DND-41 (cell line): ENCODE results near the gene SLC12A4.

Experiments
- EZH2 ChIP-seq: IDR thresholded peaks from 3 replicates; pipeline ENCODE4 v1.6.1; 2012; ENCODE audit warnings: borderline replicate concordance, low read depth, mild to moderate bottlenecking, moderate library complexity, low read length, inconsistent platforms; ENCODE audit not compliant: severe bottlenecking
- TF ChIP-seq, protein P1 (sequence below): IDR thresholded peaks from 2 replicates; pipeline ENCODE4 v1.5.1; 2012; ENCODE audit warnings: borderline replicate concordance, low read length, moderate library complexity, mild to moderate bottlenecking; ENCODE audit not compliant: poor library complexity, severe bottlenecking; ENCODE audit errors: extremely low read depth

GRCh38 chr16:67897231-67897630, 71.2 kb downstream of the SLC12A4 start:
- no peak for TF ChIP-seq EZH2
- TF ChIP-seq, protein P1, sequence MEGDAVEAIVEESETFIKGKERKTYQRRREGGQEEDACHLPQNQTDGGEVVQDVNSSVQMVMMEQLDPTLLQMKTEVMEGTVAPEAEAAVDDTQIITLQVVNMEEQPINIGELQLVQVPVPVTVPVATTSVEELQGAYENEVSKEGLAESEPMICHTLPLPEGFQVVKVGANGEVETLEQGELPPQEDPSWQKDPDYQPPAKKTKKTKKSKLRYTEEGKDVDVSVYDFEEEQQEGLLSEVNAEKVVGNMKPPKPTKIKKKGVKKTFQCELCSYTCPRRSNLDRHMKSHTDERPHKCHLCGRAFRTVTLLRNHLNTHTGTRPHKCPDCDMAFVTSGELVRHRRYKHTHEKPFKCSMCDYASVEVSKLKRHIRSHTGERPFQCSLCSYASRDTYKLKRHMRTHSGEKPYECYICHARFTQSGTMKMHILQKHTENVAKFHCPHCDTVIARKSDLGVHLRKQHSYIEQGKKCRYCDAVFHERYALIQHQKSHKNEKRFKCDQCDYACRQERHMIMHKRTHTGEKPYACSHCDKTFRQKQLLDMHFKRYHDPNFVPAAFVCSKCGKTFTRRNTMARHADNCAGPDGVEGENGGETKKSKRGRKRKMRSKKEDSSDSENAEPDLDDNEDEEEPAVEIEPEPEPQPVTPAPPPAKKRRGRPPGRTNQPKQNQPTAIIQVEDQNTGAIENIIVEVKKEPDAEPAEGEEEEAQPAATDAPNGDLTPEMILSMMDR, result no peak
